ENCODE measurements around the gene PSTK.

Gene PSTK

GRCh38 chr10:122992031-122992585, 11.9 kb downstream of the PSTK start:
- H3K4me1 ChIP-seq (ENCODE audit: control insufficient read depth, insufficient read depth, low read length): no peaks in the 10 kb centered on the region
- whole genome bisulfite sequencing (ENCODE audit: insufficient coverage, insufficient read length): no CpG with 5 or more reads among the region's 1 CpG
- no peaks in the 10 kb centered on the region; the same call in 1 of the 2 replicates for H3K36me3 ChIP-seq (ENCODE audit: control insufficient read depth, insufficient read depth, low read length)
- H3K27me3 ChIP-seq (ENCODE audit: control insufficient read depth, insufficient read depth, low read length): no peaks in the 10 kb centered on the region
- H3K9me3 ChIP-seq (ENCODE audit: control insufficient read depth, insufficient read depth, low read length): no peaks in the 10 kb centered on the region
- no peak for DNase-seq (ENCODE audit: low read depth, low spot score)
- H3K4me3 ChIP-seq (ENCODE audit: low read length): no peak overlapping the region
- H3K27ac ChIP-seq (ENCODE audit: low read length): no peak overlapping the region

DNA sequence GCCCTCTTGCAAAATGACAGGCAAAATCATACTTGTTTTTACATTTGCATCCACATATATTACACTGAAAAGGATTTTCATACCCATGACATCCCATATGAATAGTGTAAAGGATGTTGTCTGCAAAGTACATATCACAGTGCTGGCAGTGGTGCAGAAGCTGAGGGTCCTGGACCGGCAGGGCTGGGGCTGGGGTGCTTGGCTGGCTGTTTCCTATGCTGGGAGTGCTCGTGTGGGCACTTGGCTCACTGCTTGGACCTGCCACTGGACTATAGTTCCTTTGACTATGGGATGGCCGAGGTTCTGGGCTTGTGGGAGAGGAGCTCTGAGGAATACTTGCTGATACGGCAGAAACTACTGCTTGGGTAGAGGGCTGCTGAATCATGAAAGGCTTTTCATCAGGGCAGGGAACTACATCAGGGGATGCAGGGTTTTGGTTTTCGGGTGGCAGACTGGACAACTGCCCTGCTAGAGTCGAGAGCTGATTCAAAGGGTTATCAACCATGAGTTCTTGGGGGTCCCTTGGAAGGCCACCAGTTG, 13.7 kb downstream of the PSTK start:
- Histone ChIP-seq H3K4me3 (ENCODE audit: low read length) (no peak overlapping the region), H3K4me1 (ENCODE audit: control insufficient read depth, insufficient read depth, low read length) (no peaks in the 10 kb centered on the region), H3K36me3 (ENCODE audit: control insufficient read depth, insufficient read depth, low read length) (no peaks in the 10 kb centered on the region; the same call in 1 of the 2 replicates), H3K27me3 (ENCODE audit: control insufficient read depth, insufficient read depth, low read length) (no peaks in the 10 kb centered on the region), H3K27ac (ENCODE audit: low read length) (no peak overlapping the region), H3K9me3 (ENCODE audit: control insufficient read depth, insufficient read depth, low read length) (no peaks in the 10 kb centered on the region)
- WGBS (ENCODE audit: insufficient coverage, insufficient read length): no CpG with 5 or more reads among the region's 6 CpGs
- no peak for DNase-seq (ENCODE audit: low read depth, low spot score)

DNA sequence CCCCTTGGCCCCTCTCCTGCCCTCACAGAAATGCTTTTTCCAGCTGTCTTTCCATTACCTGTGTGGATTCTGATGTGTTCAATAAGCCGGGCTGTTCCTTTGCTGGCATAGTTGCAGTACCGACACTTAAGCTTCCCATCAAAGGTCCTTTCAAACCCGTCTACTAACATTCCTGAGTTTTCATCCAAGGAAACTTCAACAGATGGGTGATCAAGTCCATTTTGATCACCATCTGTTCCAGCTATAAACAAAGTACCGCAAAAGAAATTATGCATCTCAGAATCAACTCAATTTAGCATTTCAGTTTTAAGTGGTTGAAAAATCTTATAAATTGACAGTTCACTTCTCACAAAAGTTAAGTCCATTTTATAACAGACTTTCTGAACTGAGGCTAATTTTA, 15.7 kb downstream of the PSTK start:
- no peaks in the 10 kb centered on the region for H3K27me3 ChIP-seq (ENCODE audit: control insufficient read depth, insufficient read depth, low read length)
- no CpG with 5 or more reads among the region's 4 CpGs for WGBS (ENCODE audit: insufficient coverage, insufficient read length)

DNA sequence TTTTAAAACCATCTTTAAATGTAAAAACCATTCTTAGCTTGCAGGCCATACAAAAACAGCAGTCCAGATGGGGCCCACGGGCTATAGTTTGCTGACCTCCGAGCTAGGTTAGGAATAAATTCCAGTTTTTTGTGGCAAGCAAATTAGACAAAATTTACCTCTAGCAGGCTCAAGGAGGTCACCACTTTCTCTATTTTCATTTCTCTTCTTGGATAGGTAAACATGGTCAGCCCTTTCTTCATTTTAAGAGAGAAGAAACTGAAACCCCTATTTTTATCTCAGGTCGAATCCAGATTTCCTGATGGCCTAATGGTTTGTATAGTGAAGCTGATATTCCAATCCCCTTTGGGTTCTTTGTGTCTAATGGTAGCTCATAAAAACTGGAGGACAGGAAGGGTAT, 17.7 kb downstream of the PSTK start:
- no peaks in the 10 kb centered on the region for H3K27me3 ChIP-seq (ENCODE audit: control insufficient read depth, insufficient read depth, low read length)
- no peak overlapping the region for H3K4me3 ChIP-seq (ENCODE audit: low read length)
- no peak overlapping the region for H3K27ac ChIP-seq (ENCODE audit: low read length)

More for the DNA sequence above, 15.7 kb downstream of the PSTK start:
- no peak overlapping the region for H3K27ac ChIP-seq (ENCODE audit: low read length)
- H3K4me3 ChIP-seq (ENCODE audit: low read length): no peak overlapping the region
- no peaks in the 10 kb centered on the region; the same call in 1 of the 2 replicates for H3K9me3 ChIP-seq (ENCODE audit: control insufficient read depth, insufficient read depth, low read length)
- H3K36me3 ChIP-seq (ENCODE audit: control insufficient read depth, insufficient read depth, low read length): no peaks in the 10 kb centered on the region; the same call in 1 of the 2 replicates
- no peak for DNase-seq (ENCODE audit: low read depth, low spot score)
- H3K4me1 ChIP-seq (ENCODE audit: control insufficient read depth, insufficient read depth, low read length): no peaks in the 10 kb centered on the region

GRCh38 chr10:122998360-122998917, 18.2 kb downstream of the PSTK start:
- DNase-seq (ENCODE audit: low read depth, low spot score): no peak
- WGBS (ENCODE audit: insufficient coverage, insufficient read length): no CpG with 5 or more reads among the region's 6 CpGs
- Histone ChIP-seq H3K4me1 (ENCODE audit: control insufficient read depth, insufficient read depth, low read length) (no peaks in the 10 kb centered on the region), H3K36me3 (ENCODE audit: control insufficient read depth, insufficient read depth, low read length) (no peaks in the 10 kb centered on the region; the same call in 1 of the 2 replicates), H3K27me3 (ENCODE audit: control insufficient read depth, insufficient read depth, low read length) (no peaks in the 10 kb centered on the region), H3K4me3 (ENCODE audit: low read length) (no peak overlapping the region), H3K27ac (ENCODE audit: low read length) (no peak overlapping the region), H3K9me3 (ENCODE audit: control insufficient read depth, insufficient read depth, low read length) (no peaks in the 10 kb centered on the region; the same call in 1 of the 2 replicates)

More for the DNA sequence above, 17.7 kb downstream of the PSTK start:
- Histone ChIP-seq H3K4me1 (ENCODE audit: control insufficient read depth, insufficient read depth, low read length) (no peaks in the 10 kb centered on the region), H3K9me3 (ENCODE audit: control insufficient read depth, insufficient read depth, low read length) (no peaks in the 10 kb centered on the region; the same call in 1 of the 2 replicates), H3K36me3 (ENCODE audit: control insufficient read depth, insufficient read depth, low read length) (no peaks in the 10 kb centered on the region; the same call in 1 of the 2 replicates)
- no CpG with 5 or more reads among the region's 3 CpGs for WGBS (ENCODE audit: insufficient coverage, insufficient read length)
- DNase-seq (ENCODE audit: low read depth, low spot score): no peak

- H3K36me3 ChIP-seq (ENCODE audit: control insufficient read depth, insufficient read depth, low read length): no peaks in the 10 kb centered on the region; the same call in 1 of the 2 replicates
- H3K9me3 ChIP-seq (ENCODE audit: control insufficient read depth, insufficient read depth, low read length): no peaks in the 10 kb centered on the region; the same call in 1 of the 2 replicates
- no peak overlapping the region for H3K4me3 ChIP-seq (ENCODE audit: low read length)
- no peaks in the 10 kb centered on the region for H3K27me3 ChIP-seq (ENCODE audit: control insufficient read depth, insufficient read depth, low read length)
- no peak for DNase-seq (ENCODE audit: low read depth, low spot score)
- no peaks in the 10 kb centered on the region for H3K4me1 ChIP-seq (ENCODE audit: control insufficient read depth, insufficient read depth, low read length)
- no CpG with 5 or more reads among the region's 3 CpGs for WGBS (ENCODE audit: insufficient coverage, insufficient read length)
- no peak overlapping the region for H3K27ac ChIP-seq (ENCODE audit: low read length)
Measured at GRCh38 chr10:122998934-122999333, 18.7 kb downstream of the PSTK start.

DNA sequence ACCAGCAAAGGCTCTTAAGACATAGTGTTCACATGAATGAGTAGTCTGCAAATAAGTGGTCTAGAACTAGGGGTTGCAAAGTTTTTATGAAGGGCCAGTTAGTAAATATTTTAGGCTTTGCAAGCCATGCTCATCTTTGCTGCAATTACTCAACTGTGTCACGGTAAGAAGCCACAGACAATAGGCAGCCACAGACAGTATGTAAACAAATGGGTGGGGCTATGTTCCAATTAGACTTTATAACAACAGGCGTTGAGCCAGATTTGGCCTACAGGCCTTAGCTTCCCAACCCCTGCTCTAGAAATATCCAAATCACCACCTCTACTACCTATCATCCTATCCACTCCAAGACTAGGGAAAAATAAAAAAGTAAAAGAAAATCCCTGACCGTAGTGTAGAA, 19.1 kb downstream of the PSTK start:
- WGBS (ENCODE audit: insufficient coverage, insufficient read length): no CpG with 5 or more reads among the region's 3 CpGs
- no peaks in the 10 kb centered on the region for H3K27me3 ChIP-seq (ENCODE audit: control insufficient read depth, insufficient read depth, low read length)
- no peaks in the 10 kb centered on the region; the same call in 1 of the 2 replicates for H3K9me3 ChIP-seq (ENCODE audit: control insufficient read depth, insufficient read depth, low read length)
- H3K36me3 ChIP-seq (ENCODE audit: control insufficient read depth, insufficient read depth, low read length): no peaks in the 10 kb centered on the region; the same call in 1 of the 2 replicates
- H3K4me1 ChIP-seq (ENCODE audit: control insufficient read depth, insufficient read depth, low read length): no peaks in the 10 kb centered on the region
- no peak overlapping the region for H3K4me3 ChIP-seq (ENCODE audit: low read length)
- DNase-seq (ENCODE audit: low read depth, low spot score): no peak
- H3K27ac ChIP-seq (ENCODE audit: low read length): no peak overlapping the region

DNA sequence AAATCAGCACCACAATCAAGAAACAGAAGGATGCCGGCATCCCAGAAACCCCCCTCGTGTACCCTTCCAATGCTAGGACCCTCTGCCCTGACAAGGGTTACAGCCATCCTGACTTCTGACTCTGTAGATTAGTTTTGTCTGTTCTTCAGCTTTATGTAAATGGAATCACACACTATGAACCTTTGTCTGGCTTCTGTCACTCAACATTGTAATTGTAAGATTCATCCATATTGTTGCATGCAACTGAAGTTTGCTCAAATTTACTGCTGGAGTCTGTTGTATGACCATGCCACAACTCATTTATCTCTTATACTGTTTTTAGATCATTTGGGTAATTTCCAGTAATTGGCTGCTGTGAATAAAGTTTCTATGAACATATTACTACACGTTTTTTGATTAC, 20.0 kb downstream of the PSTK start:
- no peaks in the 10 kb centered on the region; the same call in 1 of the 2 replicates for H3K9me3 ChIP-seq (ENCODE audit: control insufficient read depth, insufficient read depth, low read length)
- WGBS (ENCODE audit: insufficient coverage, insufficient read length): no CpG with 5 or more reads among the region's 3 CpGs

GRCh38 chr10:123001370-123001769, 21.2 kb downstream of the PSTK start:
- DNase-seq (ENCODE audit: low read depth, low spot score): no peak
- WGBS (ENCODE audit: insufficient coverage, insufficient read length): no CpG with 5 or more reads among the region's 2 CpGs
- Histone ChIP-seq H3K36me3 (ENCODE audit: control insufficient read depth, insufficient read depth, low read length) (no peaks in the 10 kb centered on the region), H3K27me3 (ENCODE audit: control insufficient read depth, insufficient read depth, low read length) (no peaks in the 10 kb centered on the region), H3K4me3 (ENCODE audit: low read length) (no peak overlapping the region), H3K4me1 (ENCODE audit: control insufficient read depth, insufficient read depth, low read length) (no peaks in the 10 kb centered on the region), H3K9me3 (ENCODE audit: control insufficient read depth, insufficient read depth, low read length) (no peaks in the 10 kb centered on the region; the same call in 1 of the 2 replicates), H3K27ac (ENCODE audit: low read length) (no peak overlapping the region)

More for the DNA sequence above, 20.0 kb downstream of the PSTK start:
- no peak for DNase-seq (ENCODE audit: low read depth, low spot score)
- Histone ChIP-seq H3K4me3 (ENCODE audit: low read length) (no peak overlapping the region), H3K27ac (ENCODE audit: low read length) (no peak overlapping the region), H3K27me3 (ENCODE audit: control insufficient read depth, insufficient read depth, low read length) (no peaks in the 10 kb centered on the region), H3K4me1 (ENCODE audit: control insufficient read depth, insufficient read depth, low read length) (no peaks in the 10 kb centered on the region), H3K36me3 (ENCODE audit: control insufficient read depth, insufficient read depth, low read length) (no peaks in the 10 kb centered on the region; the same call in 1 of the 2 replicates)

DNA sequence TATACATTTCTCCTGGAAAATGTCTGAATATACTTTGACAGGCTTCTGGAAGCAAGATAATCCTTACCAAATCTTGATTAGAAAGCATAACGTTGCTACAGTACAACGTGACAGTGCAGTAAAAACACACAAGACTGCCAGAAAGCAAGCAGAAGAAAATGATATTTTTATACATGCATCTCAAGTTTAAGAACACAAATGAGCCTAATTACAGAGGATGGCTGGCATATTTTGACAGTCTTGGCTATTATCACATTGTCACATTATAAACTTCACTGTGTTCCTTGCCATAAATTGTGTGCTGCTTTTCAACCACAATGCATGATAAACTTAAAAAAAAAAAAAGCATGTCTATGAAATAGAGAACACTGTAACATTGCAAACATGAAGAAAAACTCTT, 24.1 kb downstream of the PSTK start:
- no peak overlapping the region for H3K4me3 ChIP-seq (ENCODE audit: low read length)
- WGBS (ENCODE audit: insufficient coverage, insufficient read length): no CpG with 5 or more reads among the region's 2 CpGs
- DNase-seq (ENCODE audit: low read depth, low spot score): no peak
- H3K27me3 ChIP-seq (ENCODE audit: control insufficient read depth, insufficient read depth, low read length): no peaks in the 10 kb centered on the region; the same call in 1 of the 2 replicates
- no peaks in the 10 kb centered on the region for H3K4me1 ChIP-seq (ENCODE audit: control insufficient read depth, insufficient read depth, low read length)
- H3K36me3 ChIP-seq (ENCODE audit: control insufficient read depth, insufficient read depth, low read length): no peaks in the 10 kb centered on the region
- H3K9me3 ChIP-seq (ENCODE audit: control insufficient read depth, insufficient read depth, low read length): no peaks in the 10 kb centered on the region; the same call in 1 of the 2 replicates
- no peak overlapping the region for H3K27ac ChIP-seq (ENCODE audit: low read length)

All from iPS DF 6.9 (cell line).